COLO668 (cell line): ENCODE measurements around the gene KMT5C.
A peak's percentile ranks its signal among the peaks of the same experiment; 100 is the strongest.
"Not testable (repeated sequence)": the region's sequence is repeated elsewhere in the genome, so short reads cannot be mapped to it uniquely, and the experiment has no call there.

Source experiments
- DNase-seq: peaks from one replicate; lab custom pipeline; 2025; ENCODE audit not compliant: unreplicated experiment; lab: John Stamatoyannopoulos, UW

KMT5C gene

DNA sequence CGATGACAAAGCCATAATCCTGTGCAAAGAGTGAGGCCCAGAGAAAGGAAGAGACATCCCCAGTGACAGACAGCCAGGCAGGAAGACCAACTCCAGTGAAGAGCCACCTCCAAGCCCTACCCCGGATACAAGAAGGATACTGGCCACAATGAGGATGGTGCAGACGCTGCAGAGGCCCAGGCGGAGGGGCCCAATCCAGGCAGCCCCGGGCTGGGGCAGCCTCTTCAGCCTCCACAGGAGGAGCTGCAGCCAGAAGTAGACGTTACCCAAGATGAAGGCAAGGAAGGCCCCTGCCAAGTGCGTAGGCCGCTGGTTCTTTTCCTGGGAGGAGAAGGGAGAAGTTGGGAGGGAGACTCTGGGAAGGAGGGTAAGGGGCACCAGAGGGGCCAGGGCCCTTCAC lies 23.0 kb upstream of the KMT5C start:
- no peak for DNase-seq

DNA sequence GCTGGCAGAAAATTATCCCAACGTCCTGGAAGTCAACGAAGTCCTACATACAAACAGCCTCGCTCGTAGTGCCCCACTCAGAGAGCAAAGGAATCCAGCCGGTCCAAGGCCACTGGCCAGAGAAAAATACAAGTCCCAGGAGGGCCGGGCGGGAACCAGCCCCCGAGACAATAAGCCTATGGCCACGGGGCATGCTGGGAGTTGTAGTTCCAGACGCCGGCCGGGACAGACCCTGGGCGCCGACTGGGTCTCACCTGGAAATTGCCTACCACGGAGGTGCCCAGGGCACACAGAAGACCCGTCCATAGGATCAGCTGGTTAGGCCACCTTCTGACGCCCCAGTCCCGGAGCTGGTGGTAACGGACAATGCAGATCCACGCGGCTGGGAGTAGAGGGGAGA lies 19.9 kb upstream of the KMT5C start:
- DNase-seq = peak; percentile 66

DNA sequence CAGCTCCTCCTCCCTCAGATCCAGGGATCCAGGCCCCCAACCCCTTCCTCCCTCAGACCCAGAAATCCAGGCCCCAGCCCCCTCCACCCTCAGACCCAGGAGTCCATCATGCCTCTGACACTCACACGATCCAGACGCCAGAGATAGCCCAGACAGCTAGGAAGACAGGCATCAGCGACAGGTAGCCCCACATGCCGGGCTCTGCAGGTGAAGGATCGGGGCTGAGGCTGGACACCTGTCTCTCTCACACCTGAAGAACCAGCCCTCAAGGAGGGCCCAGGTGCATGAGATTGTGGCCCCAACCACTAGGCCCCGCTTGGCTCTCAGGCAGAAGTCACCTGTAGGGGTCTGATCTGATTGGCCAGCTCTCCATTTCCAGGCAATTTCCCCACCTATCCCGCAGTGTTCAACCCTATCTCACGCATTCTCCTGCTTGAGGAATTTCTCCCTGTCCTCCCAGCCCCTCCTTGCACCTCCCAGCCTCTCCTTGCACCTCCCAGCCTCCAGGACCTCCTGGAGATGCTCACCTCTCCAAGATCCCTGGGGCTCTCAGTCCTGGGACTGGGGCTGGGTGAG lies 18.7 kb upstream of the KMT5C start:
- no peak for DNase-seq

DNA sequence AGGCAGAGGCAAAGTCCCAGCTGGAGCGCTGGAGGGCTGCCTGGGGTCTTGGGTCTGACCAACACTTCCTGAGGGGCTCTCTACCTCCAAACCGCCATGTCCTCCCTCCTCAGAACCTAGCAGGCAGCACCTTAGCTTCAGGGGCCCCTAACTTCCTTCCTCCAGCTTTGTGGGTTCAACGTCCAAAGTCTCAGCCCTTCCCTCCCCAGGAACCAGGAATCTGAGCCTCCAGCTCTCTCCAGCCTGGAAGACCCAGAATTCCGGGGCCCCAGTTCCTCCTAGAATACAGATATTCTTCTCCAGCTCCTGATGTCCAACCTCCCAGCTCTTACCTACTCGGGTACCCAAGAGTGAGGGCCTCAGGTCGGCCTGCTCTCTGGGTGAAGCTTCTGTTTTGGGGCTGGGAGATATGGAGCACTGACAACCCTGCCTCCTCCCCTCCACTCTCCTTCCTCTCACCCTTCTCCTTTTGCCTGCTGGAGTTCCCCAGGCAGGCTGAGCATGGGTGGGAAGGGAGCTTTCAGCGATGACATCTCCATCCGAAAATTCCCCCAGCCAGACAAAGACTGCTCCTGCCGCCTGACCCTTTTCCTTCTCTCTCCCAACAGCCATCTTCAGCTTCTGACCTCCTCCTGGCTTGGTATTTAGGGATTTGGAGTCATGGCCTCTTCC lies 18.1 kb upstream of the KMT5C start:
- DNase-seq = no peak

DNA sequence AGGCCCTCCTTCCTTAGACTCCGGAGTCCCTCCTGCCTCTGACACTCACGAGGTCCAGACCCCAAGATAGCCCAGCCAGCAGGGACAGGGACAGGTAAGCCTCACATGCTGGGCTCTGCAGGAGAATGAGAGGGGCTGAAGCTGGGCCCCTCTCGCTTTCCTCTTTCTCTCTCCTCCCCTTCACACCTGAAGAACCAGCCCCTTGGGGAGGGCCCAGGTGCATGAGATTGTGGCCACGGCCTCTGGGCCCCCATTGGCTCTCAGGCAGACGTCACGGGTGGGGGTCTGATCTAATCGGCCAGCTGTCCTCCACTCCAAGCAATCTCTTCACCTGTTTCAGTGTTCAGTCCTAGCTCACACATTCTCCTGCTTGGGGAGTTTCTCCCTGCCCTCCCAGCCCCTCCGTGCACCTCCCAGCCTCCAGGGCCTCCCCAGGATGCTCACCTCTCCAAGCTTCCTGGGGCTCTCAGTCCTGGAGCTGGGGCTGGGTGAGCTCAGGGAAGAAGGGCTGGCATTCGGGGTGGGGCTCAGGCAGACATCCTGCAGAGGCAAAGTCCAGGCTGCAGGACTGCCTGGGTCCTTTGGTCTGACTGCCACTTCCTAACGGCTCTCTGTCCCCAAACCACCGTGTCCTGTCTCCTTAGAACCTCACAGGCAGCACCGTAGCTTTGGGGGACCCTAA lies 17.3 kb upstream of the KMT5C start:
- no peak for DNase-seq

DNA sequence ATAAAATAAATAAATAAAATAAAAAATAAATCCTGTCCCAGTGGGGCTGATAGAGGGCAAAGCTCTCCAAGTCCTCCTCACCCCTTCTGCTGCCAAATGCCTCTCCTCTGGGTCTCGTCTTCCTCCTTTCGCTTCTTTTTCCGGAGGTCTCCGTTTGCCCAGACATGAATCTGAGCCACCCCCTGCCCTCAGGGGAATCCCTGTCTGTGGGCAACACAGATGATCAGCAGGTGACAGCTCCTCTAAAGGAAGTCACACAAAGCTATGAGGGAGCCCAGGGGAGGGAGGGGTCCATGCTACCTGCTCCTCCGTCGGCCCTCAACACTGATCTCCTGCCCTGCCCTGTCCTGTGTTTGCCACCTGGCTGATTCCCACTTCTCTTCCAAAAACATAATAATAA lies 15.0 kb upstream of the KMT5C start:
- DNase-seq = no peak

DNA sequence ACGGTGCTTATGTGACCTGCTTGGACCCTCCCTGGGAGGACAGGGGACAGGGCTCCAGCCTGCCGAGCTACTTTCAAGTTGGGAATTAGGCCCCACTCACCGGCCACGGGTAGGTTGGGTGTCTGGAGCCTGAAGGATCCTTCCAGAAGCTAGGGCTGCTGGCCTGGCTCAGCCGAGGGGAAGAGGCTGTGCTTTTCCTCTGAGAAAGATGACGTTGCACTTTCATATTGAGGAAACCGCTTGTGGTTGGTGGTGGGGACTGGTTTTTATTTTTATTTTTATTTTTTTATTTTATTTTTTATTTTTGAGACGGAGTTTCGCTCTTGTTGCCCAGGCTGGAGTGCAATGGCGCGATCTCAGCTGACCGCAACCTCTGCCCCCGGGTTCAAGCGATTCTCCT lies 14.5 kb upstream of the KMT5C start, which contains the start of gene TMEM150B:
Gene TMEM150B, minus strand, starts transcription at position 170 of the 400 bp plus-strand sequence. CDS start 4,305 bp downstream, outside the sequence.
- DNase-seq = no peak

DNA sequence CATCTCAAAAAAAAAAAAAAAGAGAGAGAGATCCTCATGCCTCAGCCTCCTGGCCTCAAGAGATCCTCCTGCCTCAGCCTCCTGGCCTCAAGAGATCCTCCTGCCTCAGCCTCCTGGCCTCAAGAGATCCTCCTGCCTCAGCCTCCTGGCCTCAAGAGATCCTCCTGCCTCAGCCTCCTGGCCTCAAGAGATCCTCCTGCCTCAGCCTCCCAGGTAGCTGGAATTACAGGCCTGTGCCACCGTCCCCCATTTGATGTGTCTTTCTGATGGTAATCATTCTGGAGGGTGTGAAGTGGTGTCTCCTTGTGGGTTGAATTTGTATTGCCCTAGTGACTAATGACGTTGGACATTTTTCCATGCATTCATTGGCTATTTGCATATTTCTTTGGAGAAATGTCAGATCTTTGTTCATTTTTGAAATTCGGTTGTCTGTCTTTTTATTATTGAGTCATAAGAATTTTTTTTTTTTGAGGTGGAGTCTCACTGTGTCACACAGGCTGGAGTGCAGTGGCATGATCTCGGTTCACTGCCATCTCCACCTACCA lies 10.8 kb upstream of the KMT5C start:
- DNase-seq = not testable (repeated sequence)

DNA sequence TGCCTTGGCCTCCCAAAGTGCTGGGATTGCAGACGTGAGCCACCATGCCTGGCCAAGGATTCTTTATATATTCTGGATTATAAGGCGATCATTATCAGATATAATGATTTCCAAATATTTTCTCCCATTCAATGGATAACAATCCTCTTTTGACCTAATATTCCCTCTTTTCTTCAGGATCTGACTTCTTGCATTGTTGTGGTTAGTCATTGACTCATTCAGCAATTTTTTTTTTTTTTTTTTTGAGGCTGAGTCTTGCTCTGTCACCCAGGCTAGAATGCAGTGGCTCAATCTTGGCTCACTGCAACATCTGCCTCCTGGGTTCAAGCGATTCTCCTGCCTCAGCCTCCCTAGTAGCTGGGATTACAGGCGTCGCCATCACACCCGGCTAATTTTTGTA lies 9.9 kb upstream of the KMT5C start:
- DNase-seq = not testable (repeated sequence)

DNA sequence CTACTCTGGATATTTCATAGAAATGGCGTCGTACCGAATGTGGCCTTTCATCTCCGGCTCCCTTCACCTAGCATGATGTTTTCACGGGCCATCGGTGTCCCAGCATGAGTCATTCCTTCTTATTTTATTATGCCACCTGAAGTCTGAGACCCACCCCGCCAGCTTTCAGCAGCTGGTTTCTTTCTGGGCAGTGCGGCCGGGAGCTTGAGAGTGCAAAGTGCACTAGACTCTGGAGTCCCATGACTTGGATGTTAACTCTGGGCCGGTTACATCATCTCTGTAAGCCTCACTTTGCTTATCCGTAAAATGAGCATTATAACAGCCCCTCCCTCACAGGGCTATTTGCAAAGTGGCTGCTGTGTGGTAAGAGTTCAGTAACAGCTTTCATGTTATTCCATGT lies 5.8 kb upstream of the KMT5C start:
- DNase-seq = peak; percentile 58

DNA sequence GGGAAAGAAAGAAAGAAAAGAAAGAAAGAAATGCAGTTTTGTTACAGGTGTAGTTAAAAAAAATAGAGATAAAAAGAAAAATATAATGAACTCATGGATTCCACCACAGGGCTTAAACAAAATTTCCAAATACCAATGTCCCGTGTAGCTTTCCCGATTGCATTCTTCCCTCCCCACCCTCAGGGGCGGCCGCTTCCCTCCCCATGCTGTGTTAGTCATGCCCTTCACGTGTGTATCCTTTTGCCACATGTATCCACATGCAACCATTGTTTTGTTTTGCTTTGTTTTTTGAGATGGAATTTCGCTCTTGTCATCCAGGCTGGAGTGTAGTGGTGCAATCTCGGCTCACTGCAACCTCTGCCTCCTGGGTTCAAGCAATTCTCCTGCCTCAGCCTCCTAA lies 3.6 kb upstream of the KMT5C start:
- no peak for DNase-seq

DNA sequence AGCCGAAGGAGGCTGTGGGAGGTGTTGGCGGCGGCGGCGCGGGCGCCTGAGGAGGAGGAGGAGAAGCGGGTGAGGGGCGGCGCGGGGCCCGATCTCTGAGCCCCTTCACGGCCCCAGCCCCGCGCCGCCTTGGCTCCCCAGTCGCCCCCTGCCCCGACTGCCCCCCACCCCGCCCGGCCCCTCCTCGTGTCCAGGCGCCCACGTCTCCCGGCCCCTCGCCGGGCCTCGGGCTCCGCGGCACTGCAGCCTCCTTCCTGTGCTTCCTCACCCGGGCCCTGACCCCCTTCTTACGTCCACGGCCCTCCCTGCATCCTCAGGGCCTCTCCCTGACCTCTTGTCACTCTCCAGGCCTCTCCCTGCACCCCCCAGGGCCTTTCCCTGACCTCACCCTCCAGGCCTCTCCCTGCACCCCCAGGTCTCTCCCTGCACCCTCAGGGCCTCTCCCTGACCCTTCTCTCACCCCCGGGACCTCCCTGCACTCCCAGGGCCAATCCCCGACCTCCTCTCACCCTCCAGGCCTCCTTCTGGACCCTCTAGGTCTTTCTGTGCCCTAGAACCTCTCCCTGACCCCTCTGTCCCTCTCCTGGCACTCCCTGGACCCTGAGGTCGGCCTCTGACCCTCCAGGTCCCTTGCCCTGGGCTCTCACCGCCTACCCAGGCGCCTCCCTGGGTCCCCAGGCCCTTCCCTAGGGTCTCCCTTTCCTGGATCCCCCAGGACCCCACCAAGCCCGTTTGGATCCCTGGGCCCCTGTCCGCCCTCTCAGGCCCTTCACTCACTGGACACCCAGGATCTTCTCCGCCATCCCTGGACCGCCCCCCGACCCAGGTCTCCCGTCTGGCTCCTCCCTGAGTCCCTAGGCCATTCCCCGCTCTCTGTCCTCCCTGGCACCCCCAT lies 460 bp downstream of the KMT5C start:
- no peak for DNase-seq

DNA sequence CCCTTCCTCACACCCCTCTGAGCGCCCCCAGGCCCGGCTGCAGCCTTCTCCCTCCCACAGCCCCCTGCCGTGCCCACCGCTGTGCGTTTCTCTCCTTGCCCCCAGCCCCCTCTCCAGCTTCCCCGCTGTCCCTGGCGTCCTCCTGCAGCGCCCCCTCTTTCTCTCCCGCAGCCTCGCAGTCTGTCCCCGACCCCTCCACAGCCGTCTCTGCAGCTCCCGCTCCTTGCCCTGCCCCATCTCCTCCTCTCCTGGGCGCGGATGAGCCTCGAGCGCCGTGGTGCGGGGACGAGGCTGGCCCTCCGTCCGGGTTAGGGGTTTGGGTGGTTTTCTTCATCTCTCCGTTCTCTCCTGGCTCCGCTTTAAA lies 1.1 kb downstream of the KMT5C start:
- DNase-seq = peak; percentile 67

DNA sequence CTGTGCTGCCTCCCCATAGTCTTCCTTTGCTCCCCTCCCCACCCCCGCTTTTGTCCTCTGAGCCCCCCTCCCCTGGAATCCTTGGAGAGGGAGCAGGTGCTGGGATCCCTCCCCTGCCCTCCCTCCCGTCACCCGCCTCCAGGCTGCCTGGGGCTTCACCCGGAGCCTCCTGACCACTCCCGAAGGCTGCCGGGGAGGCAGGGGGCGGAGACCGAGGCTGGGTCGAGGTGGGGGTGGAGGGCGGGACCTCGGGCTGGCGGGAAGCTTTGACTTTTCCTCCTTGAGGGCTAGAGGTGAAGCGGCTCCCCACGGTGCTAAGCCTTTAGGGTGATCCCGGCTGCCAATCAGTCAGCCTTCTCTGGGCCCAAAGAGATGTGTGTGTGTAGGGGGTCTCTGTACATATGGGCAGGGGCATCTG lies 1.5 kb downstream of the KMT5C start:
- peak; percentile 87 for DNase-seq

DNA sequence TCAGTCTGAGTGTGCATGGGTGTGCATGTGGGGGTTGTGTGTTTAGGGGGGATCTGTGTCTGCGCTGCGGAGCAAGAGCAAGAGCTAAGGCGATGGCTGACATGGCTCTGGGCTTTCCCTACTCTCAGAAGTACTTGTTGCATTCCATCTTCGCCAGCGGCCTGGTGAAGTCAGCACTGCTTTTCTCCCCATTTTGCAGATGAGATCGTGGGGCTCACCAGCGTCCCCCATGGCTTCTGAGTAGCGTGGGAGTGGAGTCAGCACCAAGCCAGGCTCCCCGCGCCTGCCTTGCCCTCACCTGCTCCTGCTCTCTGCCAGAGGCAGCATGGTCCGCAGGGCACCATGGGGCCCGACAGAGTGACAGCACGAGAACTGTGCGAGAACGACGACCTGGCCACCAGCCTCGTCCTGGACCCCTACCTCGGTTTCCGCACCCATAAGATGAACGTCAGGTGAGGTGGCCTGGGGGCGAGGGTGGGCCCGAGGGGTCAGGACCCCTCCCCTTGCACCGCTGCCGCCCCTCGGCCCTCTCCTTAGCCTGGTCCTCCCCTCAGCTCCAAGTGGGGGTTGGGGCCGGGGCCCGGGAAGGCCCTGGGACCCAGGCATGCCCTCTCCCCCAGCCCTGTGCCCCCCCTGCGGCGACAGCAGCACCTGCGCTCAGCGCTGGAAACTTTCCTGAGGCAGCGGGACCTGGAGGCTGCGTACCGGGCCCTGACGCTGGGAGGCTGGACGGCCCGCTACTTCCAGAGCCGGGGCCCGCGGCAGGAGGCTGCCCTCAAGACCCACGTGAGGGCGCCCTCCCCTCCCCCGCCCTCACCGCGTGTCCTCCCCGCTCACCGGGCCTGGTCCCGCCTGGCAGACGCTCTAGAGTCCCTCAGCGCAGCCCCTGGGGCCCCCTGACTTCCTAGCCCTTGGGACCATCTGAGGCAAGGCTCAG lies 2.2 kb downstream of the KMT5C start:
- DNase-seq = no peak

DNA sequence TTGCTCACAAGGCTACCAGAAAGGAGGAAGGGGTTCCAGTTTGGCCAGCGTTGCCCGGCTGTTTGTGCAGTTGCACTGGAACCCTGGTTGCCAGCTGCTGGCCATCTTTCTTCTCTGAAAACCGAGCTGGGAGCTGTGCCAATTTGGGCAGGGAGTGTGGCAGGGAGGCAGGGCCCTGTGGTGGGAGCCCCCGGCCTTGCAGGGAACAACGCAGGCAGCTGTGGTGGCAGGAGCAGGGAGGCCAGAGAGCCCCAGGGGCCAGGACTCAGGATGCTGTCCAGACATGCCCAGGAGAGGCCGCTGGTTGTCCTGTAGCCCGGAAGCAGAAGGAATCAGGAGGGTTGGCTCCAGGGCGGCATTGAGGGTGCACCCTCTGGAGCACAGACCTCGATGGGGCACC lies 4.8 kb downstream of the KMT5C start:
- DNase-seq = peak; percentile 15

DNA sequence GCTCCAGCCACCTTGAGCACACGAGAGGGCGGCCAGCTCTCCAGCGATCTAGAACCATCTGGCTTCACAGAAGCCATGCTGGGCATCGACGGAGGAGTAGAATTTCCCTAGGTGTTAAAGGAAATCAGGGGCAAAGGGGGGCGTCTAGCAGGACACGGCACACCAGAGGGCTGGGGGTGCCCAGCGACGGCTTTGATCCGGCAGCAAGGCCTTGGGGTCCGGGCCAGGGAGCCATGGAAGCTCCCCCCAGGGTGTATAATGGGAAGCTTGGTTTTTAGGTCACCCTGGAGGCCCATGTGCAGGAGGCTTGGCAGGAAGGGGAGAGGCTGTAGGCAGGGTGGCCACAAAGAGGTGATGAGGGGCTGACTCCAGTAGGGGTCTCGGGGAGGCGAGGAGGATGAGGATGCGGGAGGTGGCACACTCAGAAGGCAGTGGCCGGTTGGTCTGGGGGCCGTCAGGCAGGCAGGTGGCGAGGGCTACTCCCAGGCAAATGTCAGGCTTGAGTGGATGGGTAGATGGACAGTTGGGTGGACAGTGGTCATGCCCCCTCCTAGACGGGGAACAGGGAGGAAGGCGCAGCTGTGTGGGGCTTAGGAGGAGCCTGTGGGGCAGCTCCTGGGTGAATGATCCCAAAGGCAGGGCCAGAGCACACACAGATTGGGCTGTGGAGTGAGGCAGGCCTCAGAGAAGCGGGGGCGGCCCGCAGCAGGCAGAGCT lies 5.6 kb downstream of the KMT5C start:
- DNase-seq = no peak

DNA sequence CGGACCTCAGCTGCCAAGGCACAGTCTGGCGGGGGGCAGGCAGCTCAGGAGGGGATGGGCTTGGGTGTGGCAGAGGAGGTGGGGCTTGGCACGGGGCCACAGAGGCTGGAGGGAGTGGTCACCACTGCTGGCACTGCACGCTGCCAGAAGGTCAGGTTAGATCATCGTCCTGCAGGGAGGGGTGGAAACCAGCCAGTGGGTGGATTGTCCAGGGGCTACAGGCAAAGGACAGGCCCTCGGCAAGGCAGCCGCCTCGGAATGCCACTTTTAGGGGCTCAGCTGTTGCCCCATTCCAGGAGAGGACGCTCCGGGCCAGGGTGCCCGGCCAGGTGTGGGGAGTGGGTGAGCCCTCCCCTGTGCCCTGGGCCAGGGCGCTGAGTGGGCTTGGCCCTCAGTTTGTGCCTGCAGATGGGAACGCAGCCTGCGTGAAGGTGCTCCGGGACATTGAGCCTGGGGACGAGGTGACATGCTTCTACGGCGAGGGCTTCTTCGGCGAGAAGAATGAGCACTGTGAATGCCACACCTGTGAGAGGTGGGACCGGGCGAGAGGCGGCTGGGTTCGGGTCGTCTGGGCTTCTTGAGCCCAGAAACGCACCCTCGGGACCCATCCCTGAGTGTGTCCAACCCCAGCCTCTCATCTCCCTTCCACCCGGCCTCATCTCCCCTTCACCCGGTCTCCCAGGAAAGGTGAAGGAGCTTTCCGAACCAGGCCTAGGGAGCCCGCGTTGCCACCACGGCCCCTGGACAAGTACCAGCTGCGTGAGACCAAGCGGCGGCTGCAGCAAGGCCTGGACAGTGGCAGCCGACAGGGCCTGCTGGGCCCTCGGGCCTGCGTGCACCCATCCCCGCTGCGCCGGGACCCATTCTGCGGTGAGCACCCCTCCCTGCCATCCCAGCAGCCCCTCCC lies 6.4 kb downstream of the KMT5C start:
- no peak for DNase-seq
